H1 (cell line): Measurements from ENCODE around the gene ZNF318. TPM values are rescaled to one million over a fixed set of nuclear protein-coding genes. Genes with fewer than 3 reads are reported as not detected.

Experiments
- JUND ChIP-seq: IDR thresholded peaks from 2 replicates; pipeline ENCODE4 v1.6.1; 2011; ENCODE audit warnings: mild to moderate bottlenecking, improper control_type of control experiment, low read length
- MAFK ChIP-seq: IDR thresholded peaks from 2 replicates; pipeline ENCODE4 v1.6.1; 2012; ENCODE audit warnings: low read depth, mild to moderate bottlenecking, improper control_type of control experiment, low read length
- SIN3A ChIP-seq, 2 experiments: IDR thresholded peaks in 1 of 2; conservative IDR thresholded peaks in 1 of 2; 2 replicates each; pipeline ENCODE4 v1.6.1; 2011 to 2012; ENCODE audit warnings: low read length in 2 of 2, improper control_type of control experiment in 1 of 2, low read depth in 1 of 2, mild to moderate bottlenecking in 1 of 2
- SRF ChIP-seq: IDR thresholded peaks from 2 replicates; pipeline ENCODE4 v1.6.1; 2011; ENCODE audit warnings: mild to moderate bottlenecking, low read depth, low read length, moderate library complexity
- TAF1 ChIP-seq: IDR thresholded peaks from 2 replicates; pipeline ENCODE4 v1.6.1; 2011; ENCODE audit warnings: mild to moderate bottlenecking, low read depth, low read length
- TBP ChIP-seq: IDR thresholded peaks from 2 replicates; pipeline ENCODE4 v1.6.1; 2011; ENCODE audit warnings: low read depth, low read length, improper control_type of control experiment
- polyA plus RNA-seq, 7 experiments: library from polyadenylated mRNA; depleted of rRNA in 3 of 7; stranded (reverse) in 5 of 7; unstranded in 2 of 7; fragments of >200 nt in 5 of 7; fragments of 200-250 nt in 2 of 7; gene quantifications; 1 replicate in 5 of 7; 2 replicates in 1 of 7; 4 replicates in 1 of 7; pipeline versions ENCODE4 v1.2.1 to v1.2.3, GENCODE V29; 2011 to 2013; ENCODE audit warnings: missing spikeins in 2 of 7, mixed read lengths in 2 of 7
- total RNA-seq: library from RNA; stranded (reverse); fragmentation: NEBNext Ultra II Directional; extraction: Animal tissue kit (Norgen Biotek cat#: 25700); gene quantifications from 2 replicates; pipeline ENCODE4 v1.2.1, GENCODE V29; 2021
- TF ChIP-seq, protein P1 (sequence below): fragments of 300-600 bp; sonication (generic); IDR thresholded peaks from 2 replicates; pipeline ENCODE4 v1.7.1; 2012; ENCODE audit warnings: low read length, moderate library complexity, mild to moderate bottlenecking, inconsistent platforms; ENCODE audit not compliant: insufficient replicate concordance

The ZNF318 gene
- total and polyA plus RNA-seq, 2 of the 8 experiments (the other 6 are each of a cell fraction or from before 2014, with no cell fraction given), result 10.2 to 22.1 TPM

DNA sequence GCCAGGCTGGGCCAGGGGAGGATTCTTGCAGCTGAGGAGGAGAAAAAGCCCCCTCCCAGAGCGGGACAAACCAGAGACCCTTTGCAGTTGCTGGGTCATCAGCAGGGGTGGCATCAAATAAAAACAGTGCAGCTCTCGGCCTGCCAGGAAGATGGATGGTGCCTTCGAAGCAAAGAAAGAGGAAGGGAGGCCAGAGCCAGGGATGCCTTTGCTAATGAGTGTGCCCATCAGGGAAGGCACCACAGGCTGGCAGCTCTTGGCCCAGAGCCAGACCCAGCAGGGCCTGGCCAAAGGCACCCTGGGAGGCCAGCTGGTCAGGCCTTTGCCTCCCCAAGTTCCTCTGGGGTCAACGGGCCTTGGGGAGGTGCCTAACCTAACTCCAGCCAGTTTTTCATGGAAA lies 26.3 kb upstream of the ZNF318 start (continued):
- TF ChIP-seq SRF (no peak), MAFK (no peak), SIN3A (conservative IDR thresholded peaks at IDR 0.05 in 1 of 2, IDR thresholded peaks at IDR 0.05 in 1 of 2; ENCODE audit: low read depth in 1 of 2, low read length in 2 of 2) (no peak), JUND (no peak), TAF1 (no peak), TBP (no peak)
- TF ChIP-seq, protein P1, sequence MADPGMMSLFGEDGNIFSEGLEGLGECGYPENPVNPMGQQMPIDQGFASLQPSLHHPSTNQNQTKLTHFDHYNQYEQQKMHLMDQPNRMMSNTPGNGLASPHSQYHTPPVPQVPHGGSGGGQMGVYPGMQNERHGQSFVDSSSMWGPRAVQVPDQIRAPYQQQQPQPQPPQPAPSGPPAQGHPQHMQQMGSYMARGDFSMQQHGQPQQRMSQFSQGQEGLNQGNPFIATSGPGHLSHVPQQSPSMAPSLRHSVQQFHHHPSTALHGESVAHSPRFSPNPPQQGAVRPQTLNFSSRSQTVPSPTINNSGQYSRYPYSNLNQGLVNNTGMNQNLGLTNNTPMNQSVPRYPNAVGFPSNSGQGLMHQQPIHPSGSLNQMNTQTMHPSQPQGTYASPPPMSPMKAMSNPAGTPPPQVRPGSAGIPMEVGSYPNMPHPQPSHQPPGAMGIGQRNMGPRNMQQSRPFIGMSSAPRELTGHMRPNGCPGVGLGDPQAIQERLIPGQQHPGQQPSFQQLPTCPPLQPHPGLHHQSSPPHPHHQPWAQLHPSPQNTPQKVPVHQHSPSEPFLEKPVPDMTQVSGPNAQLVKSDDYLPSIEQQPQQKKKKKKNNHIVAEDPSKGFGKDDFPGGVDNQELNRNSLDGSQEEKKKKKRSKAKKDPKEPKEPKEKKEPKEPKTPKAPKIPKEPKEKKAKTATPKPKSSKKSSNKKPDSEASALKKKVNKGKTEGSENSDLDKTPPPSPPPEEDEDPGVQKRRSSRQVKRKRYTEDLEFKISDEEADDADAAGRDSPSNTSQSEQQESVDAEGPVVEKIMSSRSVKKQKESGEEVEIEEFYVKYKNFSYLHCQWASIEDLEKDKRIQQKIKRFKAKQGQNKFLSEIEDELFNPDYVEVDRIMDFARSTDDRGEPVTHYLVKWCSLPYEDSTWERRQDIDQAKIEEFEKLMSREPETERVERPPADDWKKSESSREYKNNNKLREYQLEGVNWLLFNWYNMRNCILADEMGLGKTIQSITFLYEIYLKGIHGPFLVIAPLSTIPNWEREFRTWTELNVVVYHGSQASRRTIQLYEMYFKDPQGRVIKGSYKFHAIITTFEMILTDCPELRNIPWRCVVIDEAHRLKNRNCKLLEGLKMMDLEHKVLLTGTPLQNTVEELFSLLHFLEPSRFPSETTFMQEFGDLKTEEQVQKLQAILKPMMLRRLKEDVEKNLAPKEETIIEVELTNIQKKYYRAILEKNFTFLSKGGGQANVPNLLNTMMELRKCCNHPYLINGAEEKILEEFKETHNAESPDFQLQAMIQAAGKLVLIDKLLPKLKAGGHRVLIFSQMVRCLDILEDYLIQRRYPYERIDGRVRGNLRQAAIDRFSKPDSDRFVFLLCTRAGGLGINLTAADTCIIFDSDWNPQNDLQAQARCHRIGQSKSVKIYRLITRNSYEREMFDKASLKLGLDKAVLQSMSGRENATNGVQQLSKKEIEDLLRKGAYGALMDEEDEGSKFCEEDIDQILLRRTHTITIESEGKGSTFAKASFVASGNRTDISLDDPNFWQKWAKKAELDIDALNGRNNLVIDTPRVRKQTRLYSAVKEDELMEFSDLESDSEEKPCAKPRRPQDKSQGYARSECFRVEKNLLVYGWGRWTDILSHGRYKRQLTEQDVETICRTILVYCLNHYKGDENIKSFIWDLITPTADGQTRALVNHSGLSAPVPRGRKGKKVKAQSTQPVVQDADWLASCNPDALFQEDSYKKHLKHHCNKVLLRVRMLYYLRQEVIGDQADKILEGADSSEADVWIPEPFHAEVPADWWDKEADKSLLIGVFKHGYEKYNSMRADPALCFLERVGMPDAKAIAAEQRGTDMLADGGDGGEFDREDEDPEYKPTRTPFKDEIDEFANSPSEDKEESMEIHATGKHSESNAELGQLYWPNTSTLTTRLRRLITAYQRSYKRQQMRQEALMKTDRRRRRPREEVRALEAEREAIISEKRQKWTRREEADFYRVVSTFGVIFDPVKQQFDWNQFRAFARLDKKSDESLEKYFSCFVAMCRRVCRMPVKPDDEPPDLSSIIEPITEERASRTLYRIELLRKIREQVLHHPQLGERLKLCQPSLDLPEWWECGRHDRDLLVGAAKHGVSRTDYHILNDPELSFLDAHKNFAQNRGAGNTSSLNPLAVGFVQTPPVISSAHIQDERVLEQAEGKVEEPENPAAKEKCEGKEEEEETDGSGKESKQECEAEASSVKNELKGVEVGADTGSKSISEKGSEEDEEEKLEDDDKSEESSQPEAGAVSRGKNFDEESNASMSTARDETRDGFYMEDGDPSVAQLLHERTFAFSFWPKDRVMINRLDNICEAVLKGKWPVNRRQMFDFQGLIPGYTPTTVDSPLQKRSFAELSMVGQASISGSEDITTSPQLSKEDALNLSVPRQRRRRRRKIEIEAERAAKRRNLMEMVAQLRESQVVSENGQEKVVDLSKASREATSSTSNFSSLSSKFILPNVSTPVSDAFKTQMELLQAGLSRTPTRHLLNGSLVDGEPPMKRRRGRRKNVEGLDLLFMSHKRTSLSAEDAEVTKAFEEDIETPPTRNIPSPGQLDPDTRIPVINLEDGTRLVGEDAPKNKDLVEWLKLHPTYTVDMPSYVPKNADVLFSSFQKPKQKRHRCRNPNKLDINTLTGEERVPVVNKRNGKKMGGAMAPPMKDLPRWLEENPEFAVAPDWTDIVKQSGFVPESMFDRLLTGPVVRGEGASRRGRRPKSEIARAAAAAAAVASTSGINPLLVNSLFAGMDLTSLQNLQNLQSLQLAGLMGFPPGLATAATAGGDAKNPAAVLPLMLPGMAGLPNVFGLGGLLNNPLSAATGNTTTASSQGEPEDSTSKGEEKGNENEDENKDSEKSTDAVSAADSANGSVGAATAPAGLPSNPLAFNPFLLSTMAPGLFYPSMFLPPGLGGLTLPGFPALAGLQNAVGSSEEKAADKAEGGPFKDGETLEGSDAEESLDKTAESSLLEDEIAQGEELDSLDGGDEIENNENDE, result no peak
